ENCODE measurements around the gene WDFY2. TPM values are rescaled to one million over a fixed set of nuclear protein-coding genes. Genes with fewer than 3 reads are reported as not detected.

The WDFY2 gene
- total RNA-seq, 1 donor from 2014 or later, result 16.2 TPM

GRCh38 chr13:51666374-51666773 is 82.1 kb downstream of the WDFY2 start:
- Histone ChIP-seq H3K79me2 (ENCODE audit: insufficient read depth, low read length) (peaks cover 47% of the 10 kb centered on the region), H3K27me3 (ENCODE audit: insufficient read depth, low read length) (no peaks in the 10 kb centered on the region), H4K20me1 (ENCODE audit: insufficient read depth, low read length) (peaks cover 3% of the 10 kb centered on the region), H3K27ac (ENCODE audit: low read depth, low read length) (no peak overlapping the region), H3K36me3 (ENCODE audit: insufficient read depth, low read length) (peaks cover 3% of the 10 kb centered on the region), H3K4me2 (ENCODE audit: low read length) (no peak overlapping the region), H3K4me3 (ENCODE audit: insufficient read depth, low read depth, low read length) (no peak overlapping the region), H3K4me1 (ENCODE audit: insufficient read depth, low read length) (no peaks in the 10 kb centered on the region), H3K9me3 (ENCODE audit: insufficient read depth, low read depth, low read length) (no peaks in the 10 kb centered on the region), H2AFZ (ENCODE audit: low read depth, low read length) (no peak overlapping the region), H3K9ac (ENCODE audit: low read length) (no peak overlapping the region)
- DNase-seq (ENCODE audit: low read depth), result no peak
- Mint-ChIP-seq H3K4me3 (ENCODE audit: unreplicated experiment) (no peak overlapping the region), H3K27ac (ENCODE audit: unreplicated experiment) (no peak overlapping the region), H3K27me3 (ENCODE audit: low read depth, unreplicated experiment) (no peaks in the 10 kb centered on the region), H3K36me3 (ENCODE audit: low read depth, unreplicated experiment) (peaks cover 18% of the 10 kb centered on the region), H3K9me3 (ENCODE audit: unreplicated experiment) (peaks cover 4% of the 10 kb centered on the region), H3K4me1 (ENCODE audit: low read depth, unreplicated experiment) (peaks cover 25% of the 10 kb centered on the region)
- FAIRE-seq, result no peak
- TF ChIP-seq CTCF (IDR thresholded peaks at IDR 0.05; ENCODE audit: insufficient read depth, low read depth, low read length), result no peak
- no peak for TF ChIP-seq EZH2 (IDR thresholded peaks at IDR 0.05; ENCODE audit: insufficient read depth, low read length)

GRCh38 chr13:51666839-51667238 is 82.6 kb downstream of the WDFY2 start:
- peaks cover 48% of the 10 kb centered on the region for H3K79me2 ChIP-seq (ENCODE audit: insufficient read depth, low read length)
- H3K27ac ChIP-seq (ENCODE audit: low read depth, low read length), result no peak overlapping the region
- peaks cover 3% of the 10 kb centered on the region for H4K20me1 ChIP-seq (ENCODE audit: insufficient read depth, low read length)
- no peak overlapping the region for H2AFZ ChIP-seq (ENCODE audit: low read depth, low read length)
- H3K27me3 ChIP-seq (ENCODE audit: insufficient read depth, low read length), result no peaks in the 10 kb centered on the region
- peaks cover 18% of the 10 kb centered on the region for H3K36me3 Mint-ChIP-seq (ENCODE audit: low read depth, unreplicated experiment)
- H3K36me3 ChIP-seq (ENCODE audit: insufficient read depth, low read length), result peaks cover 3% of the 10 kb centered on the region
- no peaks in the 10 kb centered on the region for H3K9me3 ChIP-seq (ENCODE audit: insufficient read depth, low read depth, low read length)
- no peak overlapping the region for H3K4me3 Mint-ChIP-seq (ENCODE audit: unreplicated experiment)
- H3K9me3 Mint-ChIP-seq (ENCODE audit: unreplicated experiment), result peaks cover 4% of the 10 kb centered on the region
- no peaks in the 10 kb centered on the region for H3K4me1 ChIP-seq (ENCODE audit: insufficient read depth, low read length)
- no peaks in the 10 kb centered on the region for H3K27me3 Mint-ChIP-seq (ENCODE audit: low read depth, unreplicated experiment)
- no peak overlapping the region for H3K27ac Mint-ChIP-seq (ENCODE audit: unreplicated experiment)
- DNase-seq (ENCODE audit: low read depth), result no peak
- peaks cover 25% of the 10 kb centered on the region for H3K4me1 Mint-ChIP-seq (ENCODE audit: low read depth, unreplicated experiment)
- no peak overlapping the region for H3K4me2 ChIP-seq (ENCODE audit: low read length)
- no peak overlapping the region for H3K9ac ChIP-seq (ENCODE audit: low read length)
- TF ChIP-seq EZH2 (IDR thresholded peaks at IDR 0.05; ENCODE audit: insufficient read depth, low read length) (no peak), CTCF (IDR thresholded peaks at IDR 0.05; ENCODE audit: insufficient read depth, low read depth, low read length) (no peak)
- FAIRE-seq, result no peak
- no peak overlapping the region for H3K4me3 ChIP-seq (ENCODE audit: insufficient read depth, low read depth, low read length)

- Histone ChIP-seq H3K4me1 (ENCODE audit: insufficient read depth, low read length) (peaks cover 4% of the 10 kb centered on the region), H3K27me3 (ENCODE audit: insufficient read depth, low read length) (no peaks in the 10 kb centered on the region), H3K36me3 (ENCODE audit: insufficient read depth, low read length) (no peaks in the 10 kb centered on the region), H3K4me2 (ENCODE audit: low read length) (no peak overlapping the region), H4K20me1 (ENCODE audit: insufficient read depth, low read length) (peaks cover 3% of the 10 kb centered on the region), H3K27ac (ENCODE audit: low read depth, low read length) (no peak overlapping the region), H3K9ac (ENCODE audit: low read length) (no peak overlapping the region), H3K9me3 (ENCODE audit: insufficient read depth, low read depth, low read length) (no peaks in the 10 kb centered on the region), H3K4me3 (ENCODE audit: insufficient read depth, low read depth, low read length) (no peak overlapping the region), H2AFZ (ENCODE audit: low read depth, low read length) (no peak overlapping the region), H3K79me2 (ENCODE audit: insufficient read depth, low read length) (peaks cover 63% of the 10 kb centered on the region)
- FAIRE-seq, result no peak
- Mint-ChIP-seq H3K27ac (ENCODE audit: unreplicated experiment) (no peak overlapping the region), H3K4me1 (ENCODE audit: low read depth, unreplicated experiment) (peaks cover 29% of the 10 kb centered on the region), H3K4me3 (ENCODE audit: unreplicated experiment) (no peak overlapping the region), H3K9me3 (ENCODE audit: unreplicated experiment) (peaks cover 3% of the 10 kb centered on the region), H3K27me3 (ENCODE audit: low read depth, unreplicated experiment) (no peaks in the 10 kb centered on the region), H3K36me3 (ENCODE audit: low read depth, unreplicated experiment) (peaks cover 12% of the 10 kb centered on the region)
- no peak for TF ChIP-seq CTCF (IDR thresholded peaks at IDR 0.05; ENCODE audit: insufficient read depth, low read depth, low read length)
- no peak for TF ChIP-seq EZH2 (IDR thresholded peaks at IDR 0.05; ENCODE audit: insufficient read depth, low read length)
- DNase-seq (ENCODE audit: low read depth), result no peak
Measured at GRCh38 chr13:51668580-51669195, 84.4 kb downstream of the WDFY2 start.
